K562 (cell line): ENCODE results near the gene TREX2. TPM values are rescaled to one million over a fixed set of nuclear protein-coding genes. Genes with fewer than 3 reads are reported as not detected.

Experiments
- ATAC-seq: fragments of 200-7000 bp; cut with Tn5 transposase; 3 replicates; pipeline ENCODE4 v1.9.1; 2020; ENCODE audit warnings: moderate library complexity
- BruUV-seq: library from RNA; stranded (reverse); fragments of 400-500 nt; replicated peaks from 2 replicates; lab custom pipeline; 2021; lab: Mats Ljungman, UMichigan
- CTCF ChIA-PET: fragments of 300-600 bp; formaldehyde crosslinking; extraction: SDS; loops from one replicate; lab custom pipeline; 2021; ENCODE audit warnings: low intra/inter-chr PET ratio; lab: Yijun Ruan, JAX
- POLR2A ChIA-PET: fragments of 300-600, 350-650 bp; sonication (Branson Sonifier 250); formaldehyde crosslinking; extraction: SDS; loops from one replicate; lab custom pipeline; 2021; ENCODE audit warnings: antibody characterized with exemption, inconsistent platforms; lab: Yijun Ruan, JAX
- DNase-seq, 4 experiments: peaks; one replicate each; pipeline versions ENCODE4 v3.0.0 to v3.0.0-alpha.2; 2011 to 2018; ENCODE audit warnings: low spot score in 3 of 4, mixed read lengths in 3 of 4; ENCODE audit errors: extremely low read depth in 1 of 4
- FAIRE-seq: peaks from 2 replicates; lab custom pipeline; 2011; peaks lifted over from hg19 to GRCh38; lab: Jason Lieb, UNC
- H2AFZ ChIP-seq: 2 replicates; pipeline ENCODE4 v1.6.0; 2011; ENCODE audit warnings: low read depth, low read length, control low read depth, inconsistent platforms
- H3K27ac ChIP-seq: fragments of 200-600 bp; 3 replicates; pipeline ENCODE4 v1.8.0; 2011; ENCODE audit warnings: low read depth, mild to moderate bottlenecking, control low read depth, inconsistent platforms, low read length, moderate library complexity, mixed read lengths; ENCODE audit errors: extremely low read depth
- H3K27me3 ChIP-seq, 2 experiments: fragments of 300-600 bp in 1 of 2; 2 replicates in 1 of 2; 3 replicates in 1 of 2; pipeline versions ENCODE4 v1.6.0 to v1.8.0; 2011; ENCODE audit warnings: inconsistent platforms in 2 of 2, low read length in 2 of 2, mild to moderate bottlenecking in 1 of 2, mixed read lengths in 1 of 2, moderate library complexity in 1 of 2; ENCODE audit not compliant: control insufficient read depth in 2 of 2, insufficient read depth in 2 of 2
- H3K36me3 ChIP-seq: fragments of 300-600 bp; 3 replicates; pipeline ENCODE4 v1.8.0; 2011; ENCODE audit warnings: mild to moderate bottlenecking, low read length, inconsistent platforms; ENCODE audit not compliant: control insufficient read depth, insufficient read depth
- H3K4me1 ChIP-seq, 2 experiments: fragments of 200-600 bp in 1 of 2; replicated peaks in 1 of 2; 2 replicates in 1 of 2; 3 replicates in 1 of 2; pipeline versions ENCODE4 v1.5.1 to v1.8.0; 2011; ENCODE audit warnings: inconsistent platforms in 2 of 2, low read length in 2 of 2, mild to moderate bottlenecking in 1 of 2, mixed read lengths in 1 of 2, moderate library complexity in 1 of 2; ENCODE audit not compliant: control insufficient read depth in 2 of 2, insufficient read depth in 2 of 2
- H3K4me2 ChIP-seq: 2 replicates; pipeline ENCODE4 v1.6.1; 2011; ENCODE audit warnings: low read length, control low read depth, inconsistent platforms, mixed read lengths; ENCODE audit not compliant: insufficient read depth
- H3K4me3 ChIP-seq: fragments of 200-600 bp; sonication (generic), shearing (Covaris generic); 2 replicates; pipeline ENCODE4 v1.5.1; 2016; ENCODE audit warnings: control low read depth, inconsistent platforms
- H3K79me2 ChIP-seq: fragments of 200-600 bp; 3 replicates; pipeline ENCODE4 v1.8.0; 2011; ENCODE audit warnings: low read length, inconsistent platforms; ENCODE audit not compliant: control insufficient read depth, insufficient read depth
- H3K9ac ChIP-seq, 2 experiments: 2 replicates each; pipeline versions ENCODE4 v1.6.0 to v1.6.1; 2011; ENCODE audit warnings: low read depth in 2 of 2, low read length in 2 of 2, control low read depth in 1 of 2, inconsistent platforms in 1 of 2, mild to moderate bottlenecking in 1 of 2, mixed read lengths in 1 of 2; ENCODE audit not compliant: insufficient read depth in 1 of 2
- H3K9me1 ChIP-seq: one replicate; pipeline ENCODE4 v1.6.0; 2011; ENCODE audit warnings: inconsistent platforms, mild to moderate bottlenecking, low read length, moderate library complexity; ENCODE audit not compliant: control insufficient read depth, insufficient read depth
- H3K9me3 ChIP-seq: replicated peaks from 2 replicates; pipeline ENCODE4 v1.5.1; 2011; ENCODE audit warnings: low read depth, low read length, inconsistent platforms; ENCODE audit not compliant: control insufficient read depth, insufficient read depth
- H4K20me1 ChIP-seq: replicated peaks from 2 replicates; pipeline ENCODE4 v1.6.1; 2011; ENCODE audit warnings: low read length, inconsistent platforms, mixed read lengths; ENCODE audit not compliant: control insufficient read depth, insufficient read depth
- MCM5 ChIP-seq: fragments of 450-650 bp; IDR thresholded peaks from 2 replicates; pipeline ENCODE4 v1.6.1; 2016; ENCODE audit warnings: low read depth
- NUFIP1 ChIP-seq: fragments of 450-650 bp; IDR thresholded peaks from 2 replicates; pipeline ENCODE4 v1.6.1; 2018; ENCODE audit not compliant: partially characterized antibody
- ZKSCAN1 ChIP-seq: fragments of 150-350 bp; IDR thresholded peaks from 2 replicates; pipeline ENCODE4 v1.6.1; 2016; ENCODE audit warnings: low read depth, low read length
- WGBS: fragments of 100-300 bp; shearing (Covaris generic); methylation state at CpG from one replicate; pipeline ENCODE4 v1.1.6; 2016; ENCODE audit warnings: low coverage, mixed read lengths; ENCODE audit not compliant: insufficient coverage; ENCODE audit errors: missing lambda C conversion rate; 5-methylcytosine and 5-hydroxymethylcytosine counted together
- in situ Hi-C: fragments of 300-500 bp; cut with MboI; formaldehyde crosslinking; loops from 4 replicates; pipeline ENCODE4 v1.15.0; 2018; ENCODE audit warnings: inconsistent platforms, mixed read lengths
- intact Hi-C: fragments of 100-400 bp; cut with micrococcal nuclease; formaldehyde crosslinking; loops from 2 replicates; pipeline ENCODE4 v1.14.2; 2022
- polyA plus RNA-seq, 8 experiments: library from polyadenylated mRNA; depleted of rRNA in 4 of 8; stranded (reverse) in 5 of 8; unstranded in 3 of 8; fragments of >200 nt; fragmentation: Nextera tagmentation in 2 of 8; fragmentation: Illumina TruSeq in 1 of 8; extraction: Ambion mirVana in 2 of 8; extraction: Trizol in 1 of 8; gene quantifications; 2 replicates each; pipeline versions ENCODE4 v1.2.1 to v1.2.3, GENCODE V29; 2011 to 2014; ENCODE audit warnings: inconsistent platforms in 1 of 8, missing spikeins in 1 of 8
- total RNA-seq, 7 experiments: library from RNA; depleted of rRNA in 6 of 7; stranded (reverse); fragments of >200 nt in 6 of 7; fragmentation: Illumina TruSeq in 2 of 7; extraction: Trizol in 2 of 7; gene quantifications; 2 replicates each; pipeline versions ENCODE4 v1.2.1 to v1.2.3, GENCODE V29; 2011 to 2021; ENCODE audit warnings: low replicate concordance in 1 of 7
- TF ChIP-seq, protein P1 (sequence below): sonication (generic); formaldehyde crosslinking; IDR thresholded peaks from 2 replicates; pipeline ENCODE4 v1.8.0; 2022; ENCODE audit warnings: mild to moderate bottlenecking, low read depth, missing genetic modification reagents
- TF ChIP-seq, protein P2 (sequence below): sonication (generic); formaldehyde crosslinking; IDR thresholded peaks from 2 replicates; pipeline ENCODE4 v1.8.1; 2022; ENCODE audit warnings: missing genetic modification reagents

Gene TREX2
- total and polyA plus RNA-seq, 9 of the 15 experiments (the other 6 are each of a cell fraction or from before 2014, with no cell fraction given), result 0.07 to 1.5 (median 0.33) TPM; not detected in 2

DNA sequence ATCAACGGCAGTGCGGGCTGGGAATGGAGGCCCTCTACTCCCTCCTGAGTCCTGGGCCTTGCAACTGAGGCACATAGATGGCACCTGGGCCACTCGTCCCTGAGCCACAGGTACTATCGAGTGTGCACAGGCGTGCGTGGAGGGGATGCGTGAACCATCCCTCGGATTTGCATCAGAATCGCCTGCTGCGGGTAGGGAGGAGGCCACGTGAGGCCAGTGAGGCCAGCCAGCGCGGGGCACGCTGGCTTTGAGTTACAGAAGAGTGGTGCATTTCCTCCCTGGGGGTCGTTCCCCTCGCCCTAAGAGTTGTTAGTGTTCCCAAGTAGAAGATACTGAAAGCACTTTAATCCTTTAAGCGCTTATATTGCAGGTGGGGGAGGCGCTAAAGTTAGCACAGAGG lies 24.0 kb downstream of the TREX2 start:
- Histone ChIP-seq H3K9me3 (no peaks in the 10 kb centered on the region), H3K4me1 (peaks cover 0 to 3% of the 10 kb centered on the region in 2 experiments; a peak in 2 of 5 replicates), H3K9me1 (peaks cover 2% of the 10 kb centered on the region), H3K9ac (no peak overlapping the region), H3K79me2 (no peaks in the 10 kb centered on the region), H2AFZ (no peak overlapping the region), H3K27ac (no peak overlapping the region), H3K4me3 (no peak overlapping the region), H3K27me3 (no peaks in the 10 kb centered on the region), H3K36me3 (peaks cover 16% of the 10 kb centered on the region; the same call in 1 of the 3 replicates), H3K4me2 (no peak overlapping the region), H4K20me1 (no peaks in the 10 kb centered on the region)
- no TSS peak for BruUV-seq
- no peak for TF ChIP-seq ZKSCAN1
- no peak for TF ChIP-seq MCM5
- TF ChIP-seq, protein P1, sequence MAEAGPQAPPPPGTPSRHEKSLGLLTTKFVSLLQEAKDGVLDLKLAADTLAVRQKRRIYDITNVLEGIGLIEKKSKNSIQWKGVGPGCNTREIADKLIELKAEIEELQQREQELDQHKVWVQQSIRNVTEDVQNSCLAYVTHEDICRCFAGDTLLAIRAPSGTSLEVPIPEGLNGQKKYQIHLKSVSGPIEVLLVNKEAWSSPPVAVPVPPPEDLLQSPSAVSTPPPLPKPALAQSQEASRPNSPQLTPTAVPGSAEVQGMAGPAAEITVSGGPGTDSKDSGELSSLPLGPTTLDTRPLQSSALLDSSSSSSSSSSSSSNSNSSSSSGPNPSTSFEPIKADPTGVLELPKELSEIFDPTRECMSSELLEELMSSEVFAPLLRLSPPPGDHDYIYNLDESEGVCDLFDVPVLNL (CRISPR knock-in tag), result no peak
- TF ChIP-seq, protein P2, sequence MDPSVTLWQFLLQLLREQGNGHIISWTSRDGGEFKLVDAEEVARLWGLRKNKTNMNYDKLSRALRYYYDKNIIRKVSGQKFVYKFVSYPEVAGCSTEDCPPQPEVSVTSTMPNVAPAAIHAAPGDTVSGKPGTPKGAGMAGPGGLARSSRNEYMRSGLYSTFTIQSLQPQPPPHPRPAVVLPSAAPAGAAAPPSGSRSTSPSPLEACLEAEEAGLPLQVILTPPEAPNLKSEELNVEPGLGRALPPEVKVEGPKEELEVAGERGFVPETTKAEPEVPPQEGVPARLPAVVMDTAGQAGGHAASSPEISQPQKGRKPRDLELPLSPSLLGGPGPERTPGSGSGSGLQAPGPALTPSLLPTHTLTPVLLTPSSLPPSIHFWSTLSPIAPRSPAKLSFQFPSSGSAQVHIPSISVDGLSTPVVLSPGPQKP (CRISPR knock-in tag), result no peak
- no peak for TF ChIP-seq NUFIP1
- intact Hi-C loops (no loop called here), in situ Hi-C loops (no loop called here)
- ChIA-PET POLR2A (no interaction called here), CTCF (no interaction called here)
- no peak for FAIRE-seq
- 88% methylated on average over 12 of the region's 18 CpGs for WGBS
- no peak for ATAC-seq
- no peak for DNase-seq
